ENCODE measurements around the gene TINCR. TPM values are rescaled to one million over a fixed set of nuclear protein-coding genes. Genes with fewer than 3 reads are reported as not detected.

TINCR gene
- polyA plus RNA-seq, 1 donor from 2014 or later: 2.0 TPM

GRCh38 chr19:5563935-5564612 is 3.7 kb downstream of the TINCR start:
- H3K4me3 ChIP-seq (ENCODE audit: low read length): no peak overlapping the region
- H3K79me2 ChIP-seq (replicated peaks; ENCODE audit: insufficient read depth, low read length): no peaks in the 10 kb centered on the region
- no peaks in the 10 kb centered on the region for H3F3A ChIP-seq (ENCODE audit: insufficient read depth, low read length, poor library complexity, severe bottlenecking)
- no peak overlapping the region for H3K4me2 ChIP-seq (ENCODE audit: low read length)
- no peaks in the 10 kb centered on the region for H3K9me3 ChIP-seq (ENCODE audit: low read length)
- H3K36me3 ChIP-seq (ENCODE audit: insufficient read depth, low read length): no peaks in the 10 kb centered on the region
- no peaks in the 10 kb centered on the region for H4K20me1 ChIP-seq (ENCODE audit: insufficient read depth)
- H3K9me2 ChIP-seq (ENCODE audit: insufficient read depth, low read length): no peaks in the 10 kb centered on the region
- H3K9ac ChIP-seq (ENCODE audit: low read length): no peak overlapping the region
- no peak overlapping the region for H3K27ac ChIP-seq (ENCODE audit: low read length)
- TF ChIP-seq MXI1 (conservative IDR thresholded peaks at IDR 0.05; ENCODE audit: poor library complexity, severe bottlenecking): no peak
- no peak for TF ChIP-seq EP300 (conservative IDR thresholded peaks at IDR 0.05; ENCODE audit: poor library complexity, severe bottlenecking)
- no peak for TF ChIP-seq CTCF (IDR thresholded peaks at IDR 0.05; ENCODE audit: poor library complexity, severe bottlenecking)
- no peak for TF ChIP-seq REST (IDR thresholded peaks at IDR 0.05; ENCODE audit: borderline replicate concordance)
- TF ChIP-seq POLR2AphosphoS5 (IDR thresholded peaks at IDR 0.05): no peak
- TF ChIP-seq TAF1 (IDR thresholded peaks at IDR 0.05; ENCODE audit: low read depth): no peak
- no peak for TF ChIP-seq RAD21 (conservative IDR thresholded peaks at IDR 0.05)
- TF ChIP-seq SMC3 (conservative IDR thresholded peaks at IDR 0.05; ENCODE audit: poor library complexity): no peak
- no peak for TF ChIP-seq EZH2 (IDR thresholded peaks at IDR 0.05; ENCODE audit: borderline replicate concordance, insufficient read depth, low read length, poor library complexity, severe bottlenecking)
- no peak overlapping the region for H2AFZ ChIP-seq (ENCODE audit: low read depth, low read length)
- H3K27me3 ChIP-seq (ENCODE audit: insufficient read depth, low read depth, low read length): peaks cover 4% of the 10 kb centered on the region

- Histone ChIP-seq H3K36me3 (ENCODE audit: insufficient read depth, low read length) (no peaks in the 10 kb centered on the region), H3K9me3 (ENCODE audit: low read length) (no peaks in the 10 kb centered on the region), H3K9me2 (ENCODE audit: insufficient read depth, low read length) (no peaks in the 10 kb centered on the region), H4K20me1 (ENCODE audit: insufficient read depth) (no peaks in the 10 kb centered on the region), H3F3A (ENCODE audit: insufficient read depth, low read length, poor library complexity, severe bottlenecking) (no peaks in the 10 kb centered on the region), H2AFZ (ENCODE audit: low read depth, low read length) (no peak overlapping the region), H3K9ac (ENCODE audit: low read length) (no peak overlapping the region), H3K27me3 (ENCODE audit: insufficient read depth, low read depth, low read length) (peaks cover 4% of the 10 kb centered on the region), H3K79me2 (replicated peaks; ENCODE audit: insufficient read depth, low read length) (no peaks in the 10 kb centered on the region), H3K4me2 (ENCODE audit: low read length) (no peak overlapping the region), H3K4me3 (ENCODE audit: low read length) (no peak overlapping the region), H3K27ac (ENCODE audit: low read length) (no peak overlapping the region)
- TF ChIP-seq CTCF (IDR thresholded peaks at IDR 0.05; ENCODE audit: poor library complexity, severe bottlenecking) (no peak), EP300 (conservative IDR thresholded peaks at IDR 0.05; ENCODE audit: poor library complexity, severe bottlenecking) (no peak), TAF1 (IDR thresholded peaks at IDR 0.05; ENCODE audit: low read depth) (no peak), POLR2AphosphoS5 (IDR thresholded peaks at IDR 0.05) (no peak), SMC3 (conservative IDR thresholded peaks at IDR 0.05; ENCODE audit: poor library complexity) (no peak), RAD21 (conservative IDR thresholded peaks at IDR 0.05) (no peak), REST (IDR thresholded peaks at IDR 0.05; ENCODE audit: borderline replicate concordance) (no peak), EZH2 (IDR thresholded peaks at IDR 0.05; ENCODE audit: borderline replicate concordance, insufficient read depth, low read length, poor library complexity, severe bottlenecking) (no peak), MXI1 (conservative IDR thresholded peaks at IDR 0.05; ENCODE audit: poor library complexity, severe bottlenecking) (no peak)
Measured at GRCh38 chr19:5563008-5563431, 4.7 kb downstream of the TINCR start.

All from neural cell (in vitro differentiated cells).